ENCODE data around the gene RHOG. TPM values are rescaled to one million over a fixed set of nuclear protein-coding genes. Genes with fewer than 3 reads are reported as not detected.

Gene RHOG
- total RNA-seq, 8 experiments from 2014 or later = 2.2 to 23.0 (median 8.5) TPM

Other genes with a start within 250 kb of the RHOG start
- 10 to 100 TPM in 2 of 8 experiments, 1 to 10 TPM in 3, under 1 TPM in 3; 0.55 to 64.1 (median 1.3) TPM for gene ART5, start 199.0 kb downstream of the RHOG start, total RNA-seq
- gene ART1, start 195.8 kb downstream of the RHOG start, total RNA-seq = 1 to 10 TPM in 1 of 8 experiments, under 1 TPM in 3, not detected in 4; 0.17 to 3.0 (median 0.37) TPM
- gene CHRNA10, start 169.6 kb downstream of the RHOG start, total RNA-seq = 1 to 10 TPM in 5 of 8 experiments, under 1 TPM in 3; 0.33 to 2.6 (median 1.4) TPM
- 100 to 1,000 TPM in 2 of 8 experiments, 10 to 100 TPM in 6; 27.0 to 115 (median 50.0) TPM for gene NUP98, start 43.4 kb downstream of the RHOG start, total RNA-seq
- gene PGAP2, start 32.4 kb downstream of the RHOG start, total RNA-seq = 10 to 100 TPM in 7 of 8 experiments, 1 to 10 TPM in 1; 9.2 to 27.2 (median 15.0) TPM
- 10 to 100 TPM in 4 of 8 experiments, 1 to 10 TPM in 4; 6.2 to 47.3 (median 10.2) TPM for gene STIM1, start 14.7 kb upstream of the RHOG start, total RNA-seq

Data from motor neuron (in vitro differentiated cells).